Stimulated activated CD8-positive, alpha-beta memory T cell treated with anti-CD3 and anti-CD28 coated beads, Interleukin-7, amount 100 ng/mL, for 24 hours (primary cell): ENCODE results near the gene TTC9C.
"Not testable (repeated sequence)": the region's sequence is repeated elsewhere in the genome, so short reads cannot be mapped to it uniquely, and the experiment has no call there.

Experiments
- DNase-seq: peaks from one replicate; pipeline ENCODE4 v3.0.0-alpha.2; 2020; ENCODE audit warnings: low read depth

The TTC9C gene

GRCh38 chr11:62752177-62752785, 24.0 kb downstream of the TTC9C start:
- DNase-seq: no peak

- DNase-seq: no peak
Measured at GRCh38 chr11:62752994-62753735, 24.9 kb downstream of the TTC9C start.

DNA sequence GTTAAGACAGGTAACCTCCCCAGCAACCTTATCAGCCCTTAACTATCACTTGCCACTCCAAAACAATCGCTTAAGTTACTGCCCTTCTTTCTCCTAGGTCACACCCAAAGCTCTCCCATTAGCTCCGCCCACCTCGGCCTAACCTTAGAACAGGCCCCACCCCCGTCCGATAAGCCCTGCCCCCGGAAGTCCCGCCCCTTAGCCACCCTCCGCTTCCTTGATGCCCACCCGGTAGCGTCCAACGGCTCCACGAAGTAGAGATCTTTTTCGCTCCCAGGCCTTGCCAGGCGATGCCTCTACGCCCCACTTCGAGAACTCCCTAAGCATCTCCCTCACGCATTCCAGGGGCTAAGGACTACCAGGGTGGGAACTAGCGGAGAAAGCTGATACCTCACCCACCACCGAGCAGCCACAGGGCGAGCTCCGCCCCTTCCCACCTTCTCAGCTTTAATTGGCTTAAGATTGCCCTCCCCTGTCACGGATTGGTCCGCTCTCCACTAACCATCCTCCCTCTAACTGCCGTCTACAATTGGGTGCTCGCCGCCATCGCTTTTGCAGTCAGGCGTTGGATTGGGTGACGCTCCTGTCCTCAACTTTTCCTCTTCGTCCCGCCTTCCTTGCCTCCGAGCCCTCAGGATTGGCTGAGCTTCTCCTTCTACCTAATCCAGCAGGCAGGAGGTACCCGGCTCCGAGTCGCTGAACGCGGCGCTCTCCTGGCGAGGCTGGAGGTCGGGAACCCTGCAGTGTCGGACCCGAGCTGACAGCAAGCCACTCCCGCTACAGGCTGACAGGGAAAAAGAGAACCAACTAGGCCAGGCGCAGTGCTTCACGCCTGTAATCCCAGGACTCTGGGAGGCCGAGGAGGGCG, 25.7 kb downstream of the TTC9C start, which contains the start of gene ZBTB3:
ZBTB3 (minus strand) TSS at position 425 of the 868 bp plus-strand sequence. CDS start 496 bp downstream, outside the sequence.
- peak; percentile 95 for DNase-seq

DNA sequence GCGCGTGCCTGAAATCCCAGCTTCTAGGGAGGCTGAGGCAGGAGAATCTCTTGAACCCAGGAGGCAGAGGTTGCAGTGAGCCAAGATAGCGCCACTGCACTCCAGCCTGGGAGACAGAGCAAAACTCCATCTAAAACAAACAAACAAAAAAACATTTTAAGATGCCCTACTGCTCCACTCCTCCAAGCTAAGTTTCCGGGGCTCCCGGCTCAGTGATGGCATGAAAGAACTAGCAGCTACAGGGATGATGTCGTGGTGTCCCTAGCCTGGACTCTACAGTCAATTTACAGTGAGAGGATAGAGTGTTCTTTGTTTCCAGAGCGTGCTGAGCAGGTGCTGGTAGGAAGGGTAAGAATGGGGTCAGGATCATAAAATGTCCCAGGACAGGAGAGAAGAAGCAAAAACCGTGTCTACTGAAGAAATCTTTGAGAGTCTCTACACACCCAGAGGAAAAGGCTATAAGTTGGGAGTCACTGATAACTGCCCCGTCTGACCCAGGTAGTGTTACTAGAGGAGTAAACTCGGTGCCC, 26.9 kb downstream of the TTC9C start:
- DNase-seq: no peak

DNA sequence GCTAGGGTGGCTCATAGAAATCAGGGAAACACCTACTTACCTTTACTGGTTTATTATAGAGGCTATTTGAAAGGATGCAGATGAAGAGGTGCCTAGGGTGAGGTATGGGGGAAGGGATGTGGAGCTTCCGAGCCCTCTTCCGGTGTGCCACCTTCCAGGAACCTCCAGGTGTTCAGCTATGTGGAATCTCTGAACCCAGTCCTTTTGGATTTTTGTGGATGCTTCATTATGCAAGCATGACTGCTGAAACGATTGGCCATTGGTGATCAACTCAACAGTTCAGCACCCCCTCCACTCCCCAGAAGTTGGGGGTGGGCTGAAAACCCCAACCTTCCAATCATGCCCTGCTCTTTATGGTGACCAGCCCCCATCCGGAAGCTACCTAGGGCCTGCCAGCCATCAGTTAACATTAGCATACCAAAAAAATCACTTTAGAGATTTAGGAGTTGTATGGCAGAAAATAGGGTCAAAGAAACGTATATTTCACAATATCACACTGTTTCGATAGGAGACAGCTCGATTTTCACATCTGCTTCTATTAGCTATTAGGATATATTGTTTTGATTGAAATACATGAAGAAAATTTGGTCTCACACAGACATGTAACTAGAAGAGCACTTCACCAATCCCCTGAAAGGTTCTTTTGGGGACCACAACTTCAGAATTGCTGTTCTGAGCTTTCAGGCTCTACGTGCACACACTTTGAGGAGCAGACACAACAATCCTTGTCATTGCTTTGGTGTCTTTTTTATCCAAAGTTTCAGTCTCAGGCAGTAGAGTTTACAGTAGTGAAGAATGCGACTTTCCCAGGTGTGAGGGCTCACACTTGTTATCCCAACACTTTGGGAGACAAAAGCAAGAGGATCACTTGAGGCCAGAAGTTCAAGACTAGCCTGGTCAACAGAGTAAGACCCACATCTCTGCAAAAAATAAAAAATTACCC, 29.8 kb downstream of the TTC9C start:
- DNase-seq: no peak

- not testable (repeated sequence) for DNase-seq
Measured at GRCh38 chr11:62760867-62761227, 32.6 kb downstream of the TTC9C start.

DNA sequence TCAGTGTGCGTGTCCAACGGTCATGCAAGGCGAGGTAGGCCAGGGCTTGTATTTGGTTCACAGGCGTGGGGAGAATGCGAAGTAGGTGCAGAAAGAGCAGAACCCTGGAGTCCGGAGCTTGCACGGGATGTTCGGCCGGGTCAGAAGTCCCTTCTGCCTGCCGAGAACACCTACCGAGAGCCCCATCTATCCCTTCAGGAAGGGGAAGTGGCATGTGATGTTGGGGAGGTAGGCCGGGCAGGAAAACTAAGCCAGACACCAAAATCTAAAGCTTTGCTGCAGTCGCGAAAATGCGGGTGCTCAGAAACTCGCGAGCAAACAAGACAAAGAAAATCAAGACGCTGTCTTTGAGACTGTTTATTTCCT, 42.5 kb downstream of the TTC9C start:
- DNase-seq: no peak

GRCh38 chr11:62771144-62772021, 43.1 kb downstream of the TTC9C start, which contains the start of gene TAF6L:
TAF6L (plus strand) TSS chr11:62771396; CDS start chr11:62775784, 4,388 bp downstream.
- DNase-seq: peak; percentile 91

- no peak for DNase-seq
Measured at GRCh38 chr11:62774407-62774806, 46.1 kb downstream of the TTC9C start.

DNA sequence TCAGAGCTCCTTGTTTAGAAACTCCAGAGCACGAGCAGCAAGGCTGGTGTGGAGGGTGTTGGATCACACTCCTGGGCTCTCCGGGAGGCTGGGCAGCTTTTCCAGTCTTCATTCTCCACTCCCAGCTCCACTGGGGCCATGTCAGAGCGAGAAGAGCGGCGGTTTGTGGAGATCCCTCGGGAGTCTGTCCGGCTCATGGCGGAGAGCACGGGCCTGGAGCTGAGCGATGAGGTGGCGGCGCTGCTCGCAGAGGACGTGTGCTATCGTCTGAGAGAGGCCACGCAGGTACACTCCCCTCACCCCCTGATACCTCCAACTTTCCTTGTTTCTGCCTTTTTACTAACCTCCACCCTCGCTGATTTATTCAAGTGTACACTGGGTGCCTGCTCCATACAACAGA, 47.4 kb downstream of the TTC9C start:
- DNase-seq: no peak

GRCh38 chr11:62777389-62777788, 49.1 kb downstream of the TTC9C start:
- DNase-seq: no peak

- DNase-seq: no peak
Measured at GRCh38 chr11:62778441-62778840, 50.2 kb downstream of the TTC9C start.

- no peak for DNase-seq
Measured at GRCh38 chr11:62782753-62783152, 54.5 kb downstream of the TTC9C start.

DNA sequence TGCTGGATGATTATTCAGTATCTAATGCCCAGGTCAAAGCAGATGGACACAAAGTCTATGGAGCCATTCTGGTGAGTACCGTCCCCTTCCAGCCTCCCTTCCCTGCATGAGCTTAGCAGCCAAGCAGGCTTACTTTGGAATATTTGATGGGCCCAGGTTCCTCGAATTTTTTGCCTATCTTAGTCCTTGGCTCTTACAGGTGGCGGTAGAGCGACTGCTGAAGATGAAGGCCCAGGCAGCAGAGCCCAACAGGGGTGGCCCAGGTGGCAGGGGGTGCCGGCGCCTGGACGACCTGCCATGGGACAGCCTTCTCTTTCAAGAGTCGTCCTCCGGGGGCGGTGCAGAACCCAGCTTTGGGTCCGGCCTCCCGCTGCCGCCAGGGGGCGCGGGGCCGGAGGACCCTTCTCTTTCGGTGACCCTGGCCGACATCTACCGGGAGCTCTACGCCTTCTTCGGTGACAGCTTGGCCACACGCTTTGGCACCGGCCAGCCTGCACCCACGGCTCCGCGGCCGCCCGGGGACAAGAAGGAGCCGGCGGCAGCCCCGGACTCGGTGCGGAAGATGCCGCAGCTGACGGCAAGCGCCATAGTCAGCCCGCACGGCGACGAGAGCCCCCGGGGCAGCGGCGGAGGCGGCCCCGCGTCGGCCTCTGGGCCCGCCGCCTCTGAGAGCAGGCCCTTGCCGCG, 58.2 kb downstream of the TTC9C start:
- DNase-seq: peak; percentile 70

- DNase-seq: peak; percentile 99
Measured at GRCh38 chr11:62787005-62787759, 58.9 kb downstream of the TTC9C start, which contains the start of gene TMEM179B. TMEM179B (plus strand) TSS chr11:62787402; CDS start chr11:62787432, 30 bp downstream.
